K562 (cell line): ENCODE measurements around the gene IGSF21.

Experiments used
- CTCF ChIP-seq, 3 experiments: IDR thresholded peaks in 2 of 3; conservative IDR thresholded peaks in 1 of 3; 2 replicates each; pipeline ENCODE4 v1.5.1; 2011 to 2012; ENCODE audit warnings: low read length in 3 of 3, mild to moderate bottlenecking in 3 of 3, control low read depth in 2 of 3, improper control_type of control experiment in 1 of 3, inconsistent platforms in 1 of 3, low read depth in 1 of 3, mixed read lengths in 1 of 3, moderate library complexity in 1 of 3; ENCODE audit not compliant: insufficient read depth in 2 of 3
- CUX1 ChIP-seq: fragments of 200-800 bp; sonication (Bioruptor generic); IDR thresholded peaks from 2 replicates; pipeline ENCODE4 v1.6.1; 2016; ENCODE audit warnings: missing genetic modification characterization, missing compliant biosample characterization
- ELF1 ChIP-seq: fragments of 200-800 bp; sonication (Bioruptor generic); IDR thresholded peaks from 2 replicates; pipeline ENCODE4 v1.6.1; 2016; ENCODE audit warnings: missing genetic modification characterization, missing compliant biosample characterization
- ELK1 ChIP-seq: sonication (generic); formaldehyde crosslinking; IDR thresholded peaks from 2 replicates; pipeline ENCODE4 v1.8.1; 2022; ENCODE audit warnings: missing genetic modification reagents
- ETV6 ChIP-seq, 3 experiments: fragments of 150-350 bp in 1 of 3; sonication (generic) in 1 of 3; formaldehyde crosslinking in 1 of 3; IDR thresholded peaks; 2 replicates each; pipeline versions ENCODE4 v1.6.1 to v1.8.0; 2014 to 2022; ENCODE audit warnings: borderline replicate concordance in 2 of 3, low read depth in 2 of 3, antibody characterized with exemption in 1 of 3, low read length in 1 of 3, mild to moderate bottlenecking in 1 of 3, missing genetic modification reagents in 1 of 3
- HMGXB4 ChIP-seq: sonication (generic); formaldehyde crosslinking; IDR thresholded peaks from 2 replicates; pipeline ENCODE4 v1.8.1; 2023; ENCODE audit warnings: mild to moderate bottlenecking, missing genetic modification reagents
- NFYB ChIP-seq: IDR thresholded peaks from 2 replicates; pipeline ENCODE4 v1.6.1; 2011; ENCODE audit warnings: mild to moderate bottlenecking, moderate library complexity; ENCODE audit not compliant: insufficient read length; ENCODE audit errors: extremely low read depth
- PKNOX1 ChIP-seq: fragments of 450-650 bp; IDR thresholded peaks from 2 replicates; pipeline ENCODE4 v1.6.1; 2016
- POLR2A ChIP-seq: fragments of 450-650 bp; conservative IDR thresholded peaks from 2 replicates; pipeline ENCODE4 v1.6.1; 2016
- POLR2AphosphoS5 ChIP-seq: IDR thresholded peaks from 2 replicates; pipeline ENCODE4 v1.6.1; 2011; ENCODE audit warnings: mild to moderate bottlenecking, low read depth, low read length, moderate library complexity; ENCODE audit not compliant: control insufficient read depth, insufficient read depth
- PTBP1 ChIP-seq: fragments of 200-400 bp; formaldehyde crosslinking; IDR thresholded peaks from 2 replicates; pipeline ENCODE4 v1.6.1; 2017; ENCODE audit warnings: low read depth, low read length
- RFX5 ChIP-seq: IDR thresholded peaks from 2 replicates; pipeline ENCODE4 v1.6.1; 2011; ENCODE audit warnings: low read depth, mild to moderate bottlenecking, improper control_type of control experiment, low read length
- ZKSCAN1 ChIP-seq: fragments of 150-350 bp; IDR thresholded peaks from 2 replicates; pipeline ENCODE4 v1.6.1; 2016; ENCODE audit warnings: low read depth, low read length
- ZNF444 ChIP-seq: fragments of 250-450 bp; sonication (Bioruptor Pico); IDR thresholded peaks from 2 replicates; pipeline ENCODE4 v1.4.0; 2020; ENCODE audit warnings: mild to moderate bottlenecking, moderate library complexity

GRCh38 chr1:18396247-18396980 lies 288.8 kb downstream of the IGSF21 start:
- TF ChIP-seq PKNOX1, result no peak
- no peak for TF ChIP-seq ZKSCAN1
- no peak for TF ChIP-seq CTCF (IDR thresholded peaks at IDR 0.05 in 2 of 3, conservative IDR thresholded peaks at IDR 0.05 in 1 of 3; ENCODE audit: insufficient read depth in 2 of 3, low read depth in 1 of 3, low read length in 3 of 3)
- TF ChIP-seq PTBP1, result no peak
- no peak for TF ChIP-seq NFYB
- no peak for TF ChIP-seq ELF1 (tag)
- TF ChIP-seq ETV6 (IDR thresholded peaks at IDR 0.05; ENCODE audit: borderline replicate concordance in 1 of 2, low read depth in 2 of 2, low read length in 1 of 2), result no peak
- no peak for TF ChIP-seq ETV6 (CRISPR knock-in tag; IDR thresholded peaks at IDR 0.05; ENCODE audit: borderline replicate concordance)
- no peak for TF ChIP-seq POLR2A
- no peak for TF ChIP-seq RFX5
- TF ChIP-seq CUX1 (CRISPR knock-in tag), result no peak
- TF ChIP-seq HMGXB4 (CRISPR knock-in tag), result no peak
- TF ChIP-seq ELK1, result no peak
- TF ChIP-seq ZNF444 (CRISPR knock-in tag), result no peak
- no peak for TF ChIP-seq POLR2AphosphoS5
